Endometrial microvascular endothelial cells (primary cell): ENCODE results near the gene DOK3. TPM values are rescaled to one million over a fixed set of nuclear protein-coding genes. Genes with fewer than 3 reads are reported as not detected.

Source experiments
- in situ Hi-C: cut with HindIII; loops from 2 replicates; pipeline ENCODE4 v1.10.0; 2017; ENCODE audit warnings: low sequenced_read_pairs, low pct_unique_long_range_greater_than_20kb; ENCODE audit errors: inconsistent ontology term
- total RNA-seq: library from RNA; depleted of rRNA; stranded (reverse); fragments of >200 nt; gene quantifications from one replicate; pipeline ENCODE4 v1.2.3, GENCODE V29; 2015; ENCODE audit errors: inconsistent ontology term

DOK3 gene
- total RNA-seq, result 3.0 TPM

GRCh38 chr5:177509381-177509951 lies at the start of gene DOK3:
DOK3 (minus strand) TSS chr5:177509826; CDS start chr5:177509540, 286 bp downstream.
- in situ Hi-C loops, result no loop called here

- in situ Hi-C loops, result no loop called here
Measured at GRCh38 chr5:177557796-177558195, 48.2 kb upstream of the DOK3 start.

GRCh38 chr5:177557041-177557647 lies 47.5 kb upstream of the DOK3 start:
- in situ Hi-C loops, result no loop called here

- in situ Hi-C loops, result no loop called here
Measured at GRCh38 chr5:177555665-177556064, 46.0 kb upstream of the DOK3 start.

GRCh38 chr5:177555228-177555627 lies 45.6 kb upstream of the DOK3 start:
- in situ Hi-C loops, result no loop called here

GRCh38 chr5:177554474-177555111 lies 45.0 kb upstream of the DOK3 start, which contains the start of gene FAM193B:
FAM193B (minus strand) TSS chr5:177554563; CDS start chr5:177554458, 105 bp downstream.
- in situ Hi-C loops, result no loop called here

GRCh38 chr5:177553671-177554429 lies 44.2 kb upstream of the DOK3 start:
- in situ Hi-C loops, result no loop called here

- in situ Hi-C loops, result no loop called here
Measured at GRCh38 chr5:177552839-177553455, 43.3 kb upstream of the DOK3 start.

- in situ Hi-C loops, result no loop called here
Measured at GRCh38 chr5:177550122-177550521, 40.5 kb upstream of the DOK3 start.

GRCh38 chr5:177548495-177548894 lies 38.9 kb upstream of the DOK3 start:
- in situ Hi-C loops, result no loop called here

- in situ Hi-C loops, result no loop called here
Measured at GRCh38 chr5:177547736-177548135, 38.1 kb upstream of the DOK3 start.

GRCh38 chr5:177546258-177546741 lies 36.7 kb upstream of the DOK3 start:
- in situ Hi-C loops, result no loop called here

GRCh38 chr5:177545487-177546257 lies 36.0 kb upstream of the DOK3 start:
- in situ Hi-C loops, result no loop called here

- in situ Hi-C loops, result no loop called here
Measured at GRCh38 chr5:177542816-177543465, 33.3 kb upstream of the DOK3 start.

- in situ Hi-C loops, result no loop called here
Measured at GRCh38 chr5:177540438-177540837, 30.8 kb upstream of the DOK3 start.

GRCh38 chr5:177539411-177539810 lies 29.8 kb upstream of the DOK3 start:
- in situ Hi-C loops, result no loop called here

GRCh38 chr5:177538876-177539275 lies 29.2 kb upstream of the DOK3 start:
- in situ Hi-C loops, result no loop called here
